ENCODE measurements around the gene C1QTNF7. TPM values are rescaled to one million over a fixed set of nuclear protein-coding genes. Genes with fewer than 3 reads are reported as not detected.

The C1QTNF7 gene, protein sequence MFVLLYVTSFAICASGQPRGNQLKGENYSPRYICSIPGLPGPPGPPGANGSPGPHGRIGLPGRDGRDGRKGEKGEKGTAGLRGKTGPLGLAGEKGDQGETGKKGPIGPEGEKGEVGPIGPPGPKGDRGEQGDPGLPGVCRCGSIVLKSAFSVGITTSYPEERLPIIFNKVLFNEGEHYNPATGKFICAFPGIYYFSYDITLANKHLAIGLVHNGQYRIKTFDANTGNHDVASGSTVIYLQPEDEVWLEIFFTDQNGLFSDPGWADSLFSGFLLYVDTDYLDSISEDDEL
- total RNA-seq (1 to 10 TPM in 8 of 10 donors, under 1 TPM in 2; 0.30 to 2.7 (median 1.5) TPM), polyA plus RNA-seq (1 to 10 TPM in 1 of 2 donors, under 1 TPM in 1; 0.38 to 2.3 TPM)
- long read RNA-seq, donor 1, partial matches to known transcripts = 0 of 1 reads
- long read RNA-seq, donor 1, other reads (novel, unspliced or antisense) = 0 of 1 reads
- long read RNA-seq, donor 2, full-length matches to known transcripts = 3 of 3 reads
- long read RNA-seq, donor 2, partial matches to known transcripts = 0 of 3 reads
- long read RNA-seq, donor 2, other reads (novel, unspliced or antisense) = 0 of 3 reads
- long read RNA-seq, donor 3, partial matches to known transcripts = 0 of 1 reads
- long read RNA-seq, donor 3, other reads (novel, unspliced or antisense) = 0 of 1 reads

DNA sequence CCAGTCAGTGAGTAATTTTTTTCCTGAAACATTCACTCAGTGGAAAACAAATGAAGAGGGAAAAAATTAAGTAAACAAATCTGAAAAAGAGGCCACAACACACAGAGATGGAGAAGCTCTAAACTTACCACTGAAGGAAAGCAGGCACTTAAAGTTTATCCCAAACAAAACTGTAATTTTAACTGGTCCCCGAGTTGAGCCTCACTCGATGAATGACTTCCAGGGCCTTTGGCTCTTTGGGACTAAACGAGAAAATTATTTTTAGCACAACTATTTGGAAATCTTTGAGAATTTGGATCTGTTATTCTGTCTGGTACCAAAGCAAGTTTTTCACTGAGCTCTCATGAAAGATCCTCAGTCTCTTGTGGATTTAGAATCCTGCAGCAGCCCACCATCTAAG, at the start of gene C1QTNF7:
TSS of gene C1QTNF7 (plus strand) at position 333 of the 400 bp plus-strand sequence. CDS start 7,711 bp downstream, outside the sequence.
- peaks cover 0 to 13% (median 5%) of the 10 kb centered on the region in 9 donors for H3K4me1 ChIP-seq
- peak within 1 kb of the TSS in 4 of 10 donors; percentile 31 to 68 (median 38) for H3K27ac ChIP-seq
- no peaks in the 10 kb centered on the region for H3K9me3 ChIP-seq
- DNase-seq = no peak
- H3K36me3 ChIP-seq = no peaks in the 10 kb centered on the region
- ATAC-seq = peak in 5 of 8 donors; percentile 35 to 57 (median 49)
- TF ChIP-seq, protein P1, sequence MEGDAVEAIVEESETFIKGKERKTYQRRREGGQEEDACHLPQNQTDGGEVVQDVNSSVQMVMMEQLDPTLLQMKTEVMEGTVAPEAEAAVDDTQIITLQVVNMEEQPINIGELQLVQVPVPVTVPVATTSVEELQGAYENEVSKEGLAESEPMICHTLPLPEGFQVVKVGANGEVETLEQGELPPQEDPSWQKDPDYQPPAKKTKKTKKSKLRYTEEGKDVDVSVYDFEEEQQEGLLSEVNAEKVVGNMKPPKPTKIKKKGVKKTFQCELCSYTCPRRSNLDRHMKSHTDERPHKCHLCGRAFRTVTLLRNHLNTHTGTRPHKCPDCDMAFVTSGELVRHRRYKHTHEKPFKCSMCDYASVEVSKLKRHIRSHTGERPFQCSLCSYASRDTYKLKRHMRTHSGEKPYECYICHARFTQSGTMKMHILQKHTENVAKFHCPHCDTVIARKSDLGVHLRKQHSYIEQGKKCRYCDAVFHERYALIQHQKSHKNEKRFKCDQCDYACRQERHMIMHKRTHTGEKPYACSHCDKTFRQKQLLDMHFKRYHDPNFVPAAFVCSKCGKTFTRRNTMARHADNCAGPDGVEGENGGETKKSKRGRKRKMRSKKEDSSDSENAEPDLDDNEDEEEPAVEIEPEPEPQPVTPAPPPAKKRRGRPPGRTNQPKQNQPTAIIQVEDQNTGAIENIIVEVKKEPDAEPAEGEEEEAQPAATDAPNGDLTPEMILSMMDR (IDR thresholded peaks at IDR 0.05) = no peak
- no peaks in the 10 kb centered on the region for H3K27me3 ChIP-seq
- H3K4me3 ChIP-seq = peak within 1 kb of the TSS in 1 of 10 donors; percentile 2
- intact Hi-C loops (cut with DNase I) = no loop called here
- WGBS, 2 donors = 52 to 54% methylated on average over 3 of the region's 3 CpGs

DNA sequence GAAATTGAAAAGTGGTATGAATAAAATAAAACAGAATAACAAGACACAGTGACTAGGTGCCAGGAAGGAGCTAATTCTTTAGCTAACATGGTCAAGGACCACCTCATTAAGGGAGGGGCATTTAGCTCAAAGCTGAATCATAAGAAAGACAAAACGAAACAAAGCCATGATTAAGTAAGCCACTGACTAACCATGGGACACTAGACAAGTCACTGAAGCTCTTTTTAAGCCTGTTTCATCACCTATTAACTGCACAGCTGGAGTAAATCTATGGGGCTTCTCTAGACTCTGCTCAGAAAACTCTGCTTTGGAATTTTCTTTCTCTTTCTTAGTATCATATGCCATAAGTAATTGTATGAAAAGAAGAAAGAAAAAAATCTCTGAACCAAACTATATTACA, 49.8 kb upstream of the C1QTNF7 start:
- Histone ChIP-seq H3K27ac (peak overlapping the region in 7 of 10 donors; percentile 20 to 77 (median 32)), H3K27me3 (no peaks in the 10 kb centered on the region), H3K4me1 (peaks cover 0 to 39% (median 16%) of the 10 kb centered on the region in 9 donors), H3K4me3 (no peak overlapping the region), H3K9me3 (no peaks in the 10 kb centered on the region), H3K36me3 (no peaks in the 10 kb centered on the region)
- 5 to 37% methylated on average over 1 of the region's 1 CpG for WGBS, 2 donors
- TF ChIP-seq, protein P1 (IDR thresholded peaks at IDR 0.05) = no peak
- intact Hi-C loops (cut with DNase I) = loop anchor here in 1 of 10 donors (2.0 kb wide), 1 partner anchor 127 kb away; no protein-coding TSS in a partner anchor
- ATAC-seq (peak in 6 of 8 donors; percentile 31 to 79 (median 56)), DNase-seq (no peak)

DNA sequence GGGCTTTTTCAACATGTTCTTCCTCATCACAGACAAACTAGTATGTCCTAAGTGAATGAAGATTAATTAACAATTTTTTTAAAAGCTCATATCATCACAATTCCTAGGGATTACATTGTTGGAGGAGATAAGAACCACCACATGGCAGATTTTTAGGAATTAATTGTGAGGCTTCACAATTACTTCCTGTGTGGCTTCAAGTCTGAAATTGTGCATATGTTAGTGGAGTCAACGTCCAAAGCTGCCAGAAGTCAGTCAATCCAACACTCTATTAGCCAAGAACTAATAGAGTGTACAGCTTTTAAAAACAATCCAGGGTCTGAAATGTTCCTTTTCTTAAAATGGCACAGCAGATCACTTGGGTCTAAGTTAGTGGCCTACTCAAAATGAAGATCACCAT, 49.3 kb upstream of the C1QTNF7 start:
- H3K4me3 ChIP-seq = no peak overlapping the region
- H3K9me3 ChIP-seq = no peaks in the 10 kb centered on the region
- no peaks in the 10 kb centered on the region for H3K27me3 ChIP-seq
- DNase-seq = no peak
- intact Hi-C loops (cut with DNase I) = loop anchor here in 1 of 10 donors (2.0 kb wide), 1 partner anchor 128 kb away; no protein-coding TSS in a partner anchor
- peak in 1 of 8 donors; percentile 35 for ATAC-seq
- H3K27ac ChIP-seq = peak overlapping the region in 6 of 10 donors; percentile 29 to 77 (median 39)
- peaks cover 0 to 38% (median 16%) of the 10 kb centered on the region in 9 donors for H3K4me1 ChIP-seq
- no peaks in the 10 kb centered on the region for H3K36me3 ChIP-seq
- TF ChIP-seq, protein P1 (IDR thresholded peaks at IDR 0.05) = no peak
- 27 to 36% methylated on average over 1 of the region's 1 CpG for WGBS, 2 donors

DNA sequence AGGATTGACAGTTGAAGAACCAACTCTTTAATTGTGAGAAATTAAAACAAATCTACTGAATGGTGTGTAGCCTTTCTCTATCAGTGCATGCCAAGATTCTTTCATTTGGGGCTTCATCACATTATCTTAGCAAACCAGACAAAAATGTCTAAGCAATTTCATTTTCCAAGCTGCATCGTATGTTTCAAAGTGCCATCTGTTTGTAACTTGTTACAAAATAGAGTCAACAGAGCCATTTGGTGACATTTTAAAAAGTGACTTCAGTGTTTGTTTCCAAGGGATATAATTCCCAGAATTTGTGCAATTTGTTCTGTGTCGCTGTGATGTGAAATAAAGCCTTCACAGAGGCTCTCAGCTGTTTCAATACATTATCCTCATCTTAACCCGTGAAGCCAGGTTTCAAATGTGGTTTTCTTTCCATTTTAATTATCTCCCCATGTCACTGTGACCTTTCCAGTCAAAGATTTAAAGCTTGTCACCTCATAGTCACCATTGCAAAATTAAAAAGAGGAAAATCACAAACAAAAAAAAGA, 46.0 kb upstream of the C1QTNF7 start:
- no peaks in the 10 kb centered on the region for H3K27me3 ChIP-seq
- TF ChIP-seq, protein P1 (IDR thresholded peaks at IDR 0.05) = no peak
- no peak overlapping the region for H3K27ac ChIP-seq
- 78 to 80% methylated on average over 3 of the region's 3 CpGs for WGBS, 2 donors
- H3K4me1 ChIP-seq = peaks cover 0 to 39% (median 13%) of the 10 kb centered on the region in 9 donors
- no peak for DNase-seq
- H3K36me3 ChIP-seq = no peaks in the 10 kb centered on the region
- intact Hi-C loops (cut with DNase I) = no loop called here
- no peak for ATAC-seq
- H3K4me3 ChIP-seq = no peak overlapping the region
- H3K9me3 ChIP-seq = no peaks in the 10 kb centered on the region
